Kidney (tissue), 14 donors: ENCODE data around the gene SCAMP1. TPM values are rescaled to one million over a fixed set of nuclear protein-coding genes. Genes with fewer than 3 reads are reported as not detected.

Experiments
- DNase-seq, 5 donors: peaks; one replicate each; pipeline ENCODE4 v3.0.0-alpha.2; 2013 to 2020
- FAIRE-seq: peaks from 2 replicates; lab custom pipeline; 2012; peaks lifted over from hg19 to GRCh38; lab: Jason Lieb, UNC
- H3K27ac ChIP-seq, 2 donors: one replicate each; pipeline ENCODE4 v1.7.0; 2013; ENCODE audit warnings: low read depth in 2 of 2, low read length in 2 of 2, inconsistent platforms in 1 of 2
- H3K27me3 ChIP-seq: one replicate; pipeline ENCODE4 v1.7.1; 2013; ENCODE audit warnings: low read length, inconsistent platforms; ENCODE audit not compliant: control insufficient read depth, insufficient read depth
- H3K36me3 ChIP-seq, 3 donors: one replicate each; pipeline versions ENCODE4 v1.7.0 to v1.7.1; 2013; ENCODE audit warnings: low read length in 3 of 3, control low read depth in 1 of 3, inconsistent platforms in 1 of 3; ENCODE audit not compliant: insufficient read depth in 3 of 3, control insufficient read depth in 2 of 3
- H3K4me1 ChIP-seq, 3 donors: one replicate each; pipeline versions ENCODE4 v1.7.0 to v1.7.1; 2013; ENCODE audit warnings: low read length in 3 of 3, inconsistent platforms in 1 of 3, low read depth in 1 of 3; ENCODE audit not compliant: control insufficient read depth in 2 of 3, insufficient read depth in 2 of 3
- H3K4me3 ChIP-seq, 3 donors: one replicate each; pipeline versions ENCODE4 v1.7.0 to v1.8.1; 2013; ENCODE audit warnings: low read length in 3 of 3, control low read depth in 1 of 3, inconsistent platforms in 1 of 3
- H3K9ac ChIP-seq, 3 donors: one replicate each; pipeline versions ENCODE4 v1.7.0 to v1.7.1; 2013; ENCODE audit warnings: low read length in 3 of 3, control low read depth in 1 of 3, inconsistent platforms in 1 of 3
- H3K9me3 ChIP-seq, 3 donors: one replicate each; pipeline versions ENCODE4 v1.7.0 to v1.7.1; 2013; ENCODE audit warnings: low read length in 3 of 3, control low read depth in 1 of 3, inconsistent platforms in 1 of 3; ENCODE audit not compliant: control insufficient read depth in 2 of 3, insufficient read depth in 1 of 3
- intact Hi-C: fragments of 100-400 bp; cut with DNase I; formaldehyde crosslinking; loops from one replicate; pipeline ENCODE4 v1.11.1; 2022
- polyA plus RNA-seq: library from polyadenylated mRNA; stranded (reverse); fragments of 350-450 nt; fragmentation: Illumina TruSeq; extraction: RNeasy Lipid Tissue Mini Kit (QIAGEN cat#74804); gene quantifications from one replicate; pipeline ENCODE4 v1.2.3, GENCODE V29; 2014; ENCODE audit warnings: low read depth, low replicate concordance; ENCODE audit not compliant: insufficient read depth
- total RNA-seq: library from RNA; stranded (reverse); fragmentation: NEBNext Ultra II Directional; extraction: Animal tissue kit (Norgen Biotek cat#: 25700); gene quantifications from one replicate; pipeline ENCODE4 v1.2.1, GENCODE V29; 2021
- TF ChIP-seq, protein P1 (sequence below): IDR thresholded peaks from 3 replicates; pipeline ENCODE4 v1.5.1; 2012; ENCODE audit warnings: mild to moderate bottlenecking, moderate library complexity, borderline replicate concordance; ENCODE audit not compliant: insufficient read depth; ENCODE audit errors: extremely low read depth
- donor health status: control.
- donor health status: control.
- donor health status: control.
- donor health status: control.
- donor health status: control.
- donor health status: DM: yes; HTN: yes; CAD: no.
- donor health status: Normal renal cell carcinoma (clear cell type).

The SCAMP1 gene
- total and polyA plus RNA-seq, 2 donors from 2014 or later: 13.1 to 42.1 TPM

DNA sequence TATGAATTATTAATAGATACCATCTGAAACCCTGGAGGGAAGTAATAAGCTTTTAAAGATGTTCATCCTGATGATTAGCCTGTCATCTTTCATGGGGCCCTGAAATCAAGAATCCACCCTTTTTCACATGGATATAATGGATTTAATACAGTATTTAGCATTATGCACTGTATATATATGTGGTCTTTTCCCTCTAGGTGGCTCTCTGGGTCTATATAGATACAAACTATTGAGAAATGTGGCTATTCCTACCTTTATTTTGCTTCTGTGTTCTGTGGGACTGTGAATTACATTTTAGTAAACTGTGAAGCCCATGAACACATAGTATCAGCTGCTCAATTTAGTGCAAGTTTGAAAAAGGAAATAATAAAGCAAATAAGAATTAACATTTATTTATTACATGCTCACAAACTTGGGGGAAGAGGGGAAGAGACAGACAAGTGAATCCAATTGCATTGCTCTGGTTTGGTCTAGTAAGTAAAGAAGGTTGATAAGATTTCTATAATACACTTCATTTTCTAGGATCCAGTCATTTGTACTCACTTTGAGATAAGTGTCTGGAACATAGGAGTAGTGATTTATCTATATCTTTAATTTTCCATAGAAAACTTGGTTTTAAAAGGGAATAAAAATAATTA lies 112.2 kb downstream of the SCAMP1 start:
- DNase-seq (peak in 2 of 5 donors; percentile 30 to 35), FAIRE-seq (no peak)
- no peak overlapping the region for H3K27ac ChIP-seq
- H3K9me3 ChIP-seq: no peaks in the 10 kb centered on the region
- no peaks in the 10 kb centered on the region for H3K27me3 ChIP-seq
- no peak overlapping the region for H3K9ac ChIP-seq
- intact Hi-C loops: no loop called here
- peaks cover 0 to 5% (median 0%) of the 10 kb centered on the region in 3 donors for H3K36me3 ChIP-seq
- H3K4me1 ChIP-seq: no peaks in the 10 kb centered on the region
- TF ChIP-seq, protein P1, sequence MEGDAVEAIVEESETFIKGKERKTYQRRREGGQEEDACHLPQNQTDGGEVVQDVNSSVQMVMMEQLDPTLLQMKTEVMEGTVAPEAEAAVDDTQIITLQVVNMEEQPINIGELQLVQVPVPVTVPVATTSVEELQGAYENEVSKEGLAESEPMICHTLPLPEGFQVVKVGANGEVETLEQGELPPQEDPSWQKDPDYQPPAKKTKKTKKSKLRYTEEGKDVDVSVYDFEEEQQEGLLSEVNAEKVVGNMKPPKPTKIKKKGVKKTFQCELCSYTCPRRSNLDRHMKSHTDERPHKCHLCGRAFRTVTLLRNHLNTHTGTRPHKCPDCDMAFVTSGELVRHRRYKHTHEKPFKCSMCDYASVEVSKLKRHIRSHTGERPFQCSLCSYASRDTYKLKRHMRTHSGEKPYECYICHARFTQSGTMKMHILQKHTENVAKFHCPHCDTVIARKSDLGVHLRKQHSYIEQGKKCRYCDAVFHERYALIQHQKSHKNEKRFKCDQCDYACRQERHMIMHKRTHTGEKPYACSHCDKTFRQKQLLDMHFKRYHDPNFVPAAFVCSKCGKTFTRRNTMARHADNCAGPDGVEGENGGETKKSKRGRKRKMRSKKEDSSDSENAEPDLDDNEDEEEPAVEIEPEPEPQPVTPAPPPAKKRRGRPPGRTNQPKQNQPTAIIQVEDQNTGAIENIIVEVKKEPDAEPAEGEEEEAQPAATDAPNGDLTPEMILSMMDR: no peak
- no peak overlapping the region for H3K4me3 ChIP-seq

DNA sequence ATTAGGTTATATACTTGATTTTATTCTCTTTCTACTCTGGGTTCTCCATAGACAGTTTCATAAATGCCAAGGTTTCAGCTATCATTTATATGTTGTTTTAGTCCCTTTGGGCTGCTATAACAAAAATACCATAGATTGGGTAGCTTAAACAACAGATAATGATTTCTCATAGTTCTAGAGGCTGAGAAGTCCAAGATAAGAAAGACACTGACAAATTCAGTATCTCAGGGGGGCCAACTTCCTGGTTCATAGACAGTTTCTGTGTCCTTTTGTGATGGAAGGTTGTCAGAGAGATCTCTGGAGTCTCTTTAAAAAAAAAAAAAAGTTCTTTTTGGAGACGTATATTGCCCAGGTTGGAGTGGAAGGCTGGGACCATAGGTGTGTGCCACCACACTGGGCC lies 113.3 kb downstream of the SCAMP1 start:
- H3K27me3 ChIP-seq: no peaks in the 10 kb centered on the region
- H3K9ac ChIP-seq: no peak overlapping the region
- DNase-seq: no peak
- TF ChIP-seq, protein P1: no peak
- intact Hi-C loops: no loop called here
- H3K4me3 ChIP-seq: no peak overlapping the region
- FAIRE-seq: no peak
- no peak overlapping the region for H3K27ac ChIP-seq
- H3K36me3 ChIP-seq: peaks cover 0 to 5% (median 0%) of the 10 kb centered on the region in 3 donors
- H3K4me1 ChIP-seq: no peaks in the 10 kb centered on the region
- no peaks in the 10 kb centered on the region for H3K9me3 ChIP-seq

DNA sequence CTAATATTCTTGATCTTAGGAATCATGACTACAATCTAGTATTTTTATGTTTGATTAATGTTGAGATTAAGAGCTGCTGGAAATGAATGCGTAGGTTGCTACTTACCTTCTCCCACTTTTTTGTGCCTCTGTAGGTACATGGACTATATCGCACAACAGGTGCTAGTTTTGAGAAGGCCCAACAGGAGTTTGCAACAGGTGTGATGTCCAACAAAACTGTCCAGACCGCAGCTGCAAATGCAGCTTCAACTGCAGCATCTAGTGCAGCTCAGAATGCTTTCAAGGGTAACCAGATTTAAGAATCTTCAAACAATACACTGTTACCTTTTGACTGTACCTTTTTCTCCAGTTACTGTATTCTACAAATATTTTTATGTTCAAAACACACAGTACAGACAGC lies 115.0 kb downstream of the SCAMP1 start:
- no peak for FAIRE-seq
- H3K9me3 ChIP-seq: no peaks in the 10 kb centered on the region

More for the DNA sequence above, 115.0 kb downstream of the SCAMP1 start:
- intact Hi-C loops: no loop called here
- no peaks in the 10 kb centered on the region for H3K4me1 ChIP-seq
- H3K4me3 ChIP-seq: no peak overlapping the region
- no peak for DNase-seq
- TF ChIP-seq, protein P1: no peak
- H3K27me3 ChIP-seq: no peaks in the 10 kb centered on the region
- peaks cover 0 to 5% (median 0%) of the 10 kb centered on the region in 3 donors for H3K36me3 ChIP-seq
- H3K9ac ChIP-seq: no peak overlapping the region
- H3K27ac ChIP-seq: no peak overlapping the region
